ENCODE data around the gene ZNF175. TPM values are rescaled to one million over a fixed set of nuclear protein-coding genes. Genes with fewer than 3 reads are reported as not detected.

Gene ZNF175
- total RNA-seq, 4 donors from 2014 or later, result 2.1 to 5.0 (median 2.6) TPM

DNA sequence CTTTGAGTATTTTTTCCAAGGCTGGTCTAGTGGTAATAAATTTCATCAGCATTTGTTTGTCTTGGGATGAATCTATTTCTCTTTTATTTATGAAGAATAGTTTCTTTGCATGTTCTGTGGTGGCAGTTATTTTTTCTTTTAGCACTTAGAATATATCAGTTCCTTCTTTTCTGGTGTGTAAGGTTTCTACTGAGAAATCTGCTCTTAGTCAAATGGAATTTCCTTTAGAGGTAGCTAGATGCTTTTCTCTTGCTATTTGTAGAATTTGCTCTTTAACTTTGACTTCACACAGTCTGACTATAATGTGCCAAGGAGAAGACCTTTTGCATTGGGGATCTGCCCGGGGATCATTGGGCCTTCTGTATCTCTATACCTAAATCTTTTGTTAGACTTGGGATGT lies 35.5 kb upstream of the ZNF175 start:
- Histone ChIP-seq H3K4me1 (no peaks in the 10 kb centered on the region), H3K36me3 (no peaks in the 10 kb centered on the region), H3K27ac (no peak overlapping the region), H3K27me3 (peaks cover 0 to 3% (median 0%) of the 10 kb centered on the region in 3 donors), H3K9me3 (no peaks in the 10 kb centered on the region), H3K4me3 (no peak overlapping the region)
- in situ Hi-C loops (cut with MboI; ENCODE audit: low sequenced_read_pairs in 4 of 4) (no loop called here), intact Hi-C loops (cut with DNase I; ENCODE audit: low total_unique reads) (no loop called here)
- DNase-seq, result no peak
- TF ChIP-seq, protein P1, sequence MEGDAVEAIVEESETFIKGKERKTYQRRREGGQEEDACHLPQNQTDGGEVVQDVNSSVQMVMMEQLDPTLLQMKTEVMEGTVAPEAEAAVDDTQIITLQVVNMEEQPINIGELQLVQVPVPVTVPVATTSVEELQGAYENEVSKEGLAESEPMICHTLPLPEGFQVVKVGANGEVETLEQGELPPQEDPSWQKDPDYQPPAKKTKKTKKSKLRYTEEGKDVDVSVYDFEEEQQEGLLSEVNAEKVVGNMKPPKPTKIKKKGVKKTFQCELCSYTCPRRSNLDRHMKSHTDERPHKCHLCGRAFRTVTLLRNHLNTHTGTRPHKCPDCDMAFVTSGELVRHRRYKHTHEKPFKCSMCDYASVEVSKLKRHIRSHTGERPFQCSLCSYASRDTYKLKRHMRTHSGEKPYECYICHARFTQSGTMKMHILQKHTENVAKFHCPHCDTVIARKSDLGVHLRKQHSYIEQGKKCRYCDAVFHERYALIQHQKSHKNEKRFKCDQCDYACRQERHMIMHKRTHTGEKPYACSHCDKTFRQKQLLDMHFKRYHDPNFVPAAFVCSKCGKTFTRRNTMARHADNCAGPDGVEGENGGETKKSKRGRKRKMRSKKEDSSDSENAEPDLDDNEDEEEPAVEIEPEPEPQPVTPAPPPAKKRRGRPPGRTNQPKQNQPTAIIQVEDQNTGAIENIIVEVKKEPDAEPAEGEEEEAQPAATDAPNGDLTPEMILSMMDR (IDR thresholded peaks at IDR 0.05 in 4 of 5, conservative IDR thresholded peaks at IDR 0.05 in 1 of 5), result no peak
- TF ChIP-seq POLR2A (IDR thresholded peaks at IDR 0.05), result no peak
- ATAC-seq, result no peak

DNA sequence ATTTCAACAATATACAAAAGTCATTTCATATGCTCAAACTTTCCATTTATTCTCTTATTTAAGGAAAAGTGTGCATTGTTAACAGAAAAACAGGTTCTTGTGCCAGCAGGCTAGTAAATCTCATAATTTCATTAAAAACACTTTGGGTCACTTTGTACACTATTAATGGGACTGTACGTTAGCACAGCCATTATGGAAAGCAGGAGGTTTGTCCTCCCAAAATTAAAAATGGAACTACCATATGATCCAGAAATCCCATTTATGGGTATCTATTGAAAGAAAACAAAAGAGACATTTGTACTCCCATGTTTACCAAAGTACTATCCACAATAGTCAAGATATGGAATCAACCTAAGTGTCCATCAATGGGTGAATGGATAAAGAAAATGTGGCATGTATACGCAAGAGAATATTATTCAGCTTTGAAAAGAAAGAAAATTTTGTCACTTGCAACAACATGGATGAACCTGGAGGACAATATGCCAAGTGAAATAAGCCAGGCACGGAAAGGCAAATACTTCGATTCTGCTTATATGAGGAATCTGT lies 31.2 kb upstream of the ZNF175 start:
- intact Hi-C loops (cut with DNase I; ENCODE audit: low total_unique reads) (no loop called here), in situ Hi-C loops (cut with MboI; ENCODE audit: low sequenced_read_pairs in 4 of 4) (no loop called here)
- H3K27ac ChIP-seq, result no peak overlapping the region
- DNase-seq (no peak), ATAC-seq (no peak)
- no peak overlapping the region for H3K4me3 ChIP-seq
- H3K9me3 ChIP-seq, result no peaks in the 10 kb centered on the region
- no peaks in the 10 kb centered on the region for H3K36me3 ChIP-seq
- H3K4me1 ChIP-seq, result no peaks in the 10 kb centered on the region
- TF ChIP-seq POLR2A (IDR thresholded peaks at IDR 0.05), result no peak
- TF ChIP-seq, protein P1 (IDR thresholded peaks at IDR 0.05 in 4 of 5, conservative IDR thresholded peaks at IDR 0.05 in 1 of 5), result no peak
- peaks cover 0 to 3% (median 0%) of the 10 kb centered on the region in 3 donors for H3K27me3 ChIP-seq

DNA sequence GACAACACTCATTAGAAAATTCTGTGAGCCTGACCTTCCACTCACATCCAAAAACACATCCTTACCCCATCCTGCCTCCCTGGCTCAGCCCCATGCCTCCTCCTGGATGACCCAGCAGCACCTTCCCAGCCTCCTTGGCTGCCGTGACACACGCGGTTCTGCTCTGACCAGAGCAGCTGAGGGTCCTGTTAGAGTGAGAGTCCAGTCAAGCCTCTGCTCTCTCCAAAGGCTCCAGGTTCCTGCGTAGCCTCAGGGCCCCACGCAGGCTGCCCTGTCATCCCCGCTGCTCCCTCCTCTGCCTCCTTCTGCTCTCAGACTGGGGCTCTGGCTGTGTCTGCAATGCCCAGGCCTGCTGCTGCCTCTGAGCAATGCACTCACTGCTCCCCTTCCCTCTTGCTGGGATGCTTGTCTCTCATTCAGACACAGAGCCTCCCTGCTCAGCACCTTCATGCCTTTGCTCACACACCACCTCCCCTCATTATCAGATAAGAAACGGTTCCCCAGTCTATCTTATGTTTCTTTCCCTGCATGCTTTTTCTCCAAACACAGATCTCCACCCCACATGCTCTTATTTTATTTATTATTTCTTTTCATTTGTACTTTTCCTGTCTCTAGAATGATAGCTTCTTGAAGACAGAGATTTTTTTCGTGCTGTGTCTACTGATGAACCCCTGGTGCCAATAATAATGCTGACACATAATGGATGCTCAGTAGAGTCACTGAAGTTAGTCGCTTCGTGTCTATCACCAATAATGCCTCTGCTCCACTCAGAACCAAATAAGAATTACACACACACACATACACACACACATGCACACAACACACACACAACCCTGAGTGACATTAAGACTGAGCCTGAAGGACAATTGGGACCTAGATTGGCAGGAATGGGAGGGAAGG lies 29.4 kb upstream of the ZNF175 start:
- Histone ChIP-seq H3K27me3 (peaks cover 0 to 3% (median 0%) of the 10 kb centered on the region in 3 donors), H3K4me1 (no peaks in the 10 kb centered on the region), H3K36me3 (no peaks in the 10 kb centered on the region), H3K4me3 (no peak overlapping the region), H3K27ac (no peak overlapping the region), H3K9me3 (no peaks in the 10 kb centered on the region)
- DNase-seq (no peak), ATAC-seq (no peak)
- TF ChIP-seq, protein P1 (IDR thresholded peaks at IDR 0.05 in 4 of 5, conservative IDR thresholded peaks at IDR 0.05 in 1 of 5), result no peak
- no peak for TF ChIP-seq POLR2A (IDR thresholded peaks at IDR 0.05)
- intact Hi-C loops (cut with DNase I; ENCODE audit: low total_unique reads), result no loop called here
- in situ Hi-C loops (cut with MboI; ENCODE audit: low sequenced_read_pairs in 4 of 4), result no loop called here

DNA sequence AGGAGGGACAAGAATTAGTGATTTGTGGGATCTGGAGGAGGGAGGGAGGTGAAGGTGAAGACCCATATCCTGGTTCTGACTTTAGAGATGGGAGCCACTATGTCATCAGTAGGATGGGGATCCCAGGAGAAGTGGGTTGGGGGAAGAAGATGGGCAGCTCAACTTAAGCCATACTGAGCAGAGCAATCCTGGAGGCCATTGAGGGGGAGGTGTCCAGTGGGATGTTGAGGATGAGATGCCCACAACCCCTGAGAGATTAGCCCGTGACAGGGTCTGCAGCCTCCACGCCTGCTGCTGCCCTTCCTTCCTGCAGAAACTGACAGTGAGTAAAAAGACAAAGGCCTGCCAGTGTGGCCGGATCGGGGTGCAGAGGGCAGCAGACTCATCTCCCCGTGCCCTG lies 28.4 kb upstream of the ZNF175 start:
- DNase-seq, result no peak
- no peak overlapping the region for H3K27ac ChIP-seq
- intact Hi-C loops (cut with DNase I; ENCODE audit: low total_unique reads), result no loop called here
- no peaks in the 10 kb centered on the region for H3K4me1 ChIP-seq
- H3K9me3 ChIP-seq, result no peaks in the 10 kb centered on the region
- TF ChIP-seq, protein P1 (IDR thresholded peaks at IDR 0.05 in 4 of 5, conservative IDR thresholded peaks at IDR 0.05 in 1 of 5), result no peak
- no peak for TF ChIP-seq POLR2A (IDR thresholded peaks at IDR 0.05)
- no peak overlapping the region for H3K4me3 ChIP-seq
- no peak for ATAC-seq
- H3K36me3 ChIP-seq, result no peaks in the 10 kb centered on the region
- H3K27me3 ChIP-seq, result peaks cover 0 to under 1% (median 0%) of the 10 kb centered on the region in 3 donors
- in situ Hi-C loops (cut with MboI; ENCODE audit: low sequenced_read_pairs in 4 of 4), result no loop called here

Data from gastrocnemius medialis (tissue), 4 donors.